ENCODE data around the gene KRT35. TPM values are rescaled to one million over a fixed set of nuclear protein-coding genes. Genes with fewer than 3 reads are reported as not detected.

Gene KRT35
- total RNA-seq = not detected in 2 replicates

GRCh38 chr17:41481036-41481435 is at the start of gene KRT35:
Gene KRT35 (minus strand): TSS chr17:41481151. CDS start chr17:41481097, 54 bp downstream.

GRCh38 chr17:41518789-41519449 is 38.0 kb upstream of the KRT35 start, which contains the start of gene KRT15:
Gene KRT15 (minus strand): TSS chr17:41518890. CDS start chr17:41518827, 63 bp downstream.

GRCh38 chr17:41505007-41505808 is 24.3 kb upstream of the KRT35 start, which contains the start of gene KRT13:
Gene KRT13 (minus strand): TSS chr17:41505612. CDS start chr17:41505550, 62 bp downstream.

GRCh38 chr17:41489531-41489930 is 8.6 kb upstream of the KRT35 start, which contains the start of gene KRT36:
Gene KRT36 (minus strand): TSS chr17:41489910. CDS start chr17:41489864, 46 bp downstream.

GRCh38 chr17:41466988-41467387 is 14.0 kb downstream of the KRT35 start, which contains the start of gene KRT32:
Gene KRT32 (minus strand): TSS chr17:41467386. CDS start chr17:41467325, 61 bp downstream.

GRCh38 chr17:41440531-41441033 is 40.4 kb downstream of the KRT35 start, which contains the start of gene KRT38:
Gene KRT38 (minus strand): TSS chr17:41440983. CDS start chr17:41440921, 62 bp downstream.

Small RNA genes within 50 kb of the gene (small RNA-seq; reads per million reads assigned to genes)
- gene RNU2-32P = 2.8 reads per million, percentile 59 among the genes with 10 or more reads in this experiment

Other genes with a start within 250 kb of the KRT35 start
- not detected in 2 replicates for gene KRTAP9-3, start 248.7 kb downstream of the KRT35 start, total RNA-seq
- not detected in 2 replicates for gene KRTAP9-8, start 243.2 kb downstream of the KRT35 start, total RNA-seq
- gene KRTAP9-4, start 231.5 kb downstream of the KRT35 start, total RNA-seq = not detected in 2 replicates
- not detected in 2 replicates for gene KRTAP9-9, start 225.8 kb downstream of the KRT35 start, total RNA-seq
- not detected in 2 replicates for gene KRTAP9-6, start 215.8 kb downstream of the KRT35 start, total RNA-seq
- gene KRTAP9-7, start 205.5 kb downstream of the KRT35 start, total RNA-seq = not detected in 2 replicates
- not detected in 2 replicates for gene KRTAP29-1, start 178.3 kb downstream of the KRT35 start, total RNA-seq
- not detected in 2 replicates for gene KRTAP16-1, start 171.8 kb downstream of the KRT35 start, total RNA-seq
- gene KRTAP17-1, start 165.4 kb downstream of the KRT35 start, total RNA-seq = not detected in 2 replicates
- not detected in 2 replicates for gene KRT33A, start 130.3 kb downstream of the KRT35 start, total RNA-seq
- not detected in 2 replicates for gene KRT33B, start 111.3 kb downstream of the KRT35 start, total RNA-seq
- 0.16 TPM in 1 of 2 replicates, not detected in the other for gene KRT34, start 98.8 kb downstream of the KRT35 start, total RNA-seq
- not detected in 2 replicates for gene KRT31, start 83.5 kb downstream of the KRT35 start, total RNA-seq
- not detected in 2 replicates for gene KRT37, start 56.6 kb downstream of the KRT35 start, total RNA-seq
- not detected in 2 replicates for gene KRT38, start 40.2 kb downstream of the KRT35 start, total RNA-seq
- not detected in 2 replicates for gene KRT32, start 13.8 kb downstream of the KRT35 start, total RNA-seq
- not detected in 2 replicates for gene KRT36, start 8.8 kb upstream of the KRT35 start, total RNA-seq
- gene KRT13, start 24.5 kb upstream of the KRT35 start, total RNA-seq = not detected in 2 replicates
- gene KRT15, start 37.7 kb upstream of the KRT35 start, total RNA-seq = 0.32 and 0.97 TPM in 2 replicates
- gene KRT19, start 47.2 kb upstream of the KRT35 start, total RNA-seq = 0.73 and 0.81 TPM in 2 replicates
- not detected in 2 replicates for gene KRT9, start 90.9 kb upstream of the KRT35 start, total RNA-seq
- gene KRT14, start 105.7 kb upstream of the KRT35 start, total RNA-seq = 5.5 and 7.0 TPM in 2 replicates
- gene KRT16, start 131.6 kb upstream of the KRT35 start, total RNA-seq = 0.49 and 0.65 TPM in 2 replicates
- gene KRT17, start 143.4 kb upstream of the KRT35 start, total RNA-seq = 25.7 and 36.0 TPM in 2 replicates
- gene EIF1, start 207.7 kb upstream of the KRT35 start, total RNA-seq = 87.1 and 101 TPM in 2 replicates
- not detected in 2 replicates for gene GAST, start 231.2 kb upstream of the KRT35 start, total RNA-seq

All from hair follicle dermal papilla cell (primary cell).